D341Med (cell line): ENCODE results near the gene TMEM25.
"Not testable (repeated sequence)": the region's sequence is repeated elsewhere in the genome, so short reads cannot be mapped to it uniquely, and the experiment has no call there.

ENCODE experiments used
- DNase-seq: peaks from one replicate; pipeline ENCODE4 v3.0.0; 2012; ENCODE audit warnings: low spot score

Gene TMEM25

GRCh38 chr11:118530683-118531596, at the start of gene TMEM25:
Gene TMEM25 (plus strand): TSS chr11:118531192. CDS start chr11:118531802, 610 bp downstream.
- peak; percentile 94 for DNase-seq

- DNase-seq: not testable (repeated sequence)
Observed at GRCh38 chr11:118481238-118481637, 49.8 kb upstream of the TMEM25 start.

GRCh38 chr11:118484405-118484804, 46.6 kb upstream of the TMEM25 start:
- no peak for DNase-seq

GRCh38 chr11:118485273-118485672, 45.7 kb upstream of the TMEM25 start:
- no peak for DNase-seq

- DNase-seq: peak; percentile 76
Observed at GRCh38 chr11:118488480-118489109, 42.4 kb upstream of the TMEM25 start.

GRCh38 chr11:118491041-118491440, 40.0 kb upstream of the TMEM25 start:
- DNase-seq: no peak

GRCh38 chr11:118497831-118498230, 33.2 kb upstream of the TMEM25 start:
- DNase-seq: no peak

- DNase-seq: no peak
Observed at GRCh38 chr11:118503216-118503615, 27.8 kb upstream of the TMEM25 start.

GRCh38 chr11:118511601-118512000, 19.4 kb upstream of the TMEM25 start:
- DNase-seq: no peak

- DNase-seq: no peak
Observed at GRCh38 chr11:118514103-118514502, 16.9 kb upstream of the TMEM25 start.

GRCh38 chr11:118519549-118519948, 11.4 kb upstream of the TMEM25 start:
- DNase-seq: no peak

GRCh38 chr11:118521892-118522311, 9.1 kb upstream of the TMEM25 start:
- DNase-seq: no peak

GRCh38 chr11:118522571-118523072, 8.4 kb upstream of the TMEM25 start:
- peak; percentile 72 for DNase-seq

GRCh38 chr11:118524356-118524755, 6.6 kb upstream of the TMEM25 start:
- no peak for DNase-seq

- no peak for DNase-seq
Observed at GRCh38 chr11:118524757-118525470, 6.1 kb upstream of the TMEM25 start.

GRCh38 chr11:118526688-118527087, 4.3 kb upstream of the TMEM25 start:
- no peak for DNase-seq

GRCh38 chr11:118527109-118527508, 3.9 kb upstream of the TMEM25 start, which contains the start of gene TTC36:
Gene TTC36 (plus strand): TSS chr11:118527474. CDS start chr11:118527495, 21 bp downstream.
- no peak for DNase-seq

GRCh38 chr11:118528511-118528910, 2.5 kb upstream of the TMEM25 start:
- DNase-seq: no peak

GRCh38 chr11:118529584-118530175, 1.3 kb upstream of the TMEM25 start:
- no peak for DNase-seq

GRCh38 chr11:118530180-118530682, 761 bp upstream of the TMEM25 start:
- no peak for DNase-seq

- DNase-seq: peak; percentile 63
Observed at GRCh38 chr11:118531597-118532084, 649 bp downstream of the TMEM25 start.
